ENCODE data around the gene TMEM61. TPM values are rescaled to one million over a fixed set of nuclear protein-coding genes. Genes with fewer than 3 reads are reported as not detected.

TMEM61 gene
- total RNA-seq, 1 donor: not detected

- no peak overlapping the region for H3K4me3 ChIP-seq (ENCODE audit: low read depth, low read length)
- no peak for DNase-seq (ENCODE audit: low read depth)
- TF ChIP-seq CTCF (IDR thresholded peaks at IDR 0.05; ENCODE audit: insufficient read depth, low read depth, low read length): peak; percentile 16
These were observed 55.5 kb downstream of the TMEM61 start for GRCh38 chr1:55035904-55036303.

- TF ChIP-seq CTCF (IDR thresholded peaks at IDR 0.05; ENCODE audit: insufficient read depth, low read depth, low read length): no peak
- H3K4me3 ChIP-seq (ENCODE audit: low read depth, low read length): no peak overlapping the region
- DNase-seq (ENCODE audit: low read depth): no peak
These were observed 57.5 kb downstream of the TMEM61 start for GRCh38 chr1:55037733-55038551.

- H3K4me3 ChIP-seq (ENCODE audit: low read depth, low read length): no peak overlapping the region
- no peak for DNase-seq (ENCODE audit: low read depth)
- TF ChIP-seq CTCF (IDR thresholded peaks at IDR 0.05; ENCODE audit: insufficient read depth, low read depth, low read length): no peak
These were observed 58.1 kb downstream of the TMEM61 start for GRCh38 chr1:55038552-55038838.

GRCh38 chr1:55038974-55039341, 58.5 kb downstream of the TMEM61 start:
- no peak for TF ChIP-seq CTCF (IDR thresholded peaks at IDR 0.05; ENCODE audit: insufficient read depth, low read depth, low read length)
- no peak overlapping the region for H3K4me3 ChIP-seq (ENCODE audit: low read depth, low read length)
- no peak for DNase-seq (ENCODE audit: low read depth)

- peak; percentile 21 for DNase-seq (ENCODE audit: low read depth)
- TF ChIP-seq CTCF (IDR thresholded peaks at IDR 0.05; ENCODE audit: insufficient read depth, low read depth, low read length): no peak
- H3K4me3 ChIP-seq (ENCODE audit: low read depth, low read length): peak within 1 kb of the TSS; percentile 30
These were observed 59.1 kb downstream of the TMEM61 start, which contains the start of gene PCSK9 for GRCh38 chr1:55039342-55040082. Gene PCSK9 (plus strand): TSS chr1:55039548. CDS start chr1:55039838, 290 bp downstream.

GRCh38 chr1:55040083-55040932, 59.9 kb downstream of the TMEM61 start:
- DNase-seq (ENCODE audit: low read depth): no peak
- peak overlapping the region; percentile 30 for H3K4me3 ChIP-seq (ENCODE audit: low read depth, low read length)
- TF ChIP-seq CTCF (IDR thresholded peaks at IDR 0.05; ENCODE audit: insufficient read depth, low read depth, low read length): no peak
